Activated naive CD4-positive, alpha-beta T cell (primary cell): ENCODE measurements around the gene AMOT.

Experiments used
- DNase-seq, 4 experiments: peaks; one replicate each; lab custom pipeline; 2025; lab: John Stamatoyannopoulos, UW

The AMOT gene

DNA sequence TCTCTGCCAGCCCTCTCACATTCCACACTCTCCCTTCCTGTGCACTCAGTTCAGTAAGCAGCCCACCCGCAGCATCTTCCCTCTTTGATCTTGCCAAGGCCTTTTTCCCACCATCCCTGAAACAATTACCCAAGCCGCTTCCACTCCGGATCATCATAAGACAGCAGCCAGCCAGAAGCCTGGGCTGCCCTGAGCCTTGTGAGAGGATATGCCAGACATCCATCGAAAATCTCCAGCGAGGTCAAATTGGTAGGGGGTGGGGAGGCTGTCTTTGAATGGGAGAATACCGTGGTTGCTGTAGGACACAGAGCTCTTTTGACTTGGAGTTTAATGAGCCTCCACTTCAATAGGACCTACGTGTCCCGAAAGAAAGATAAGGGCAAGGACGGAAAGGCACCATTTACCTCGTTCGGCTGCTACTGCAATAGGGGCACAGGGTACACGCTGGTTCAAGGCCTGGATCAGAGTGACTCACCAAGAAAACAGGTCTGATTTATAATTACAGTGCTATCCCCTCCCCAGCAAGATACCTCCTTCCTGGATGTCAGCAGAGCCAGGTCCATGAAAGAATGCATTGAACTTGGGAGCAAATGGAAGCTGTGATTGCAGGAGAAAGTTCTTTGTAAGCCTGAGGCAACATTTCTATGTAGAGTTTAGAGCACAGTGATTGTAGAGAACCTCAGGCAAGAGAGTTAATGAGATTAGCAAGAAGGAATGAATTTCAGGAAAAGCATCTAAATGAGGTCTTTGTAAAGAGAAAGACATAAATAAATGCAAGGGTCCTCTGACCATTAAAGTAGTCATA is 39.5 kb downstream of the AMOT start:
- DNase-seq = no peak

DNA sequence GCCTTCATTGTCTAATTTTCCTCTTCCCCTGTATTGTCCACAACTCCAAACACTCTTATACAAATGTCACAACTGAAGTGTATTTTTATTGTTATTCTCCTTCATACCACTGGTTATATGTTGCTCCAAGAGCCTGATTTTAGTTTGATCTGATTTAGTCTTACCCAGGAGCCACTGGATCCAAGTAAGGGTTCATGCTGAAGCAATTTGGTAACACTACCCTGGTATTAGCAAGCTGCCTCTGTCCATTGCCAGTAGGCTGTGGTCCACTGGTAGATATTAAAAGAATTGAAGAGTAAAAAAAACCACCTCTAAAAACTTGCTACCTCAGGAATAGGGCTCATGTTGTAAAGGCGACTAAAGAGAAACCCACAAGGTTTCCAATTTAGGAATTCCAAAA is 41.2 kb downstream of the AMOT start:
- DNase-seq = no peak

- no peak for DNase-seq
Measured at GRCh38 chrX:112798736-112799135, 41.9 kb downstream of the AMOT start.

DNA sequence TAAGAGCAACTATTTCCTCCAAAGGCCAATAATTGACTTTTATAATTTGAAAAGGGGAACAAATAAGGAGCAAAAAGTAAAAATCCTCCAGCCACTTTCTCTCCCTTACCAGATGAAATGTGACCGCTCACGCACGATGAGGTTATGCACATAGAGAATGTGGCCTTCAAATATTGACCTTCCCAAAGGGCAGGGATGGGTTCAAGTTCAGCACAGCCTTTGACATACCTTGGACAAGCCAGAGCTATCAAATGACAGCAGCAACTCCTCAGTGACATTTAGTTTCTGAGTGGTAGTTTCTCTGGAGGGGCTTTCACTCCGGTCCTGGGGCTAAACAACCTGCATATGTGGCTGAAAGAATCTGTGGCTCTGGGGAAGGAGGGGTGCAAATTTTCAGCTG is 50.7 kb downstream of the AMOT start:
- DNase-seq = no peak

- DNase-seq = no peak
Measured at GRCh38 chrX:112786076-112786475, 54.6 kb downstream of the AMOT start.

GRCh38 chrX:112785344-112785743 is 55.3 kb downstream of the AMOT start:
- DNase-seq = no peak

DNA sequence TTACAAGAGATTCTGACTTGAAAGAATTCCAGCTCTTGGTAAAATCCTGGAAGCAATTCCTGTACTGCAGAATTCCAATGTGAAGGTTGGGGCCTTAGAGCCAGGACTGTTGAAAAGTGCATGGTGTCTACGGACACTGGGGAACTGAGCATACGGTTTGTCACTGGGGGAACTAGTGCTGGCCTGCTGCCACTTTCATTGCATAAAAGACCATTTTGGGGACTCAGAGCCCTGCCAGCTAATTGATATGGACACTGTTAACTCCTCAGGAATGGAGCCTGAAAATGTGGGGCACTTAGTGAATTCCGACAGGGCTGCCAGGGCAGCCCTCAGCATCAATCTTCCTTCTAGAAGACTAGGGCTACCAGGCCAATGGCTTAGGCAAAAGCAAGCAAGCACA is 55.9 kb downstream of the AMOT start:
- DNase-seq = no peak

DNA sequence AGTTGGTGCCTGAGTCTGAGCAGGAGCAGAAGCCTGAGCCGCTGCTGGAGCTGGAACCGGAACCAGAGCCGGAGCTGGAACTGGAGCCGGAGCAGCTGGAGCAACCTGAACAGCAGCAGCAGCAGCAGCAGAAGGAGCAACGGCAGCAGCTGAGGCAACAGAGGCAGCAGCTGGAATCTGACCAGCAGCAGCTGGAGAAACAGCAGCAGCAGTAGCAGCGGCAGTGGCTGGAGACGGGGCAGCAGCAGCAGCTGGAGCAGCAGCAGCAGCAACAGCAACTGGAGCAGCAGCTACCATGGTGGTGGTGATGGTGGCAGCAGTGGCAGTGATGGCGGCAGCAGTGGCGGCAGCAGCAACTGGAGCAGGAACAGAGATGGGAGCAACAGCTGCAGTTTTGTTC is 61.5 kb downstream of the AMOT start:
- DNase-seq = no peak

GRCh38 chrX:112774651-112775293 is 65.9 kb downstream of the AMOT start:
- DNase-seq = no peak

- no peak for DNase-seq
Measured at GRCh38 chrX:112774142-112774541, 66.5 kb downstream of the AMOT start.

- DNase-seq = no peak
Measured at GRCh38 chrX:112769034-112769433, 71.6 kb downstream of the AMOT start.

- no peak for DNase-seq
Measured at GRCh38 chrX:112768563-112768962, 72.1 kb downstream of the AMOT start.

- no peak for DNase-seq
Measured at GRCh38 chrX:112766774-112767173, 73.9 kb downstream of the AMOT start.

GRCh38 chrX:112761242-112762207 is 79.1 kb downstream of the AMOT start:
- DNase-seq = no peak

DNA sequence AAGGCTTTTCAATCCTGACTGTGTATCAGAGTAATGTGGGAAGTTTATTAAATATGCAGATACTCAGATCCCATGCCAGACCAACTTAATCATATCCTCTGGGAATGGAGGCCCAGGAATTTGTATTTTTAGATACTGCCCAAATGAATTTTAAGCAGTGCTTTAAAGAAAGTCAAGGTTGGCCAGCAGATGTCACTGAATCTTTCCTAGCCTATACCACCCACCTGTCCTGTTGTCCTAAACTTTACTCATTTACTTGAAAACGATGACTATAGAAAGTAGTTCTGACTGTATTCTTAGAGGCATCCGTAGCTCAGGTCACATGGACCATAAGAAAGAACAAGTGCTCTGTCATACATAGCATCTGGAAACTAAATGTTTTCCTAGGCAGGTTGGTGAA is 79.9 kb downstream of the AMOT start:
- no peak for DNase-seq

GRCh38 chrX:112759966-112760365 is 80.7 kb downstream of the AMOT start:
- DNase-seq = no peak

GRCh38 chrX:112759512-112759911 is 81.1 kb downstream of the AMOT start:
- DNase-seq = no peak

DNA sequence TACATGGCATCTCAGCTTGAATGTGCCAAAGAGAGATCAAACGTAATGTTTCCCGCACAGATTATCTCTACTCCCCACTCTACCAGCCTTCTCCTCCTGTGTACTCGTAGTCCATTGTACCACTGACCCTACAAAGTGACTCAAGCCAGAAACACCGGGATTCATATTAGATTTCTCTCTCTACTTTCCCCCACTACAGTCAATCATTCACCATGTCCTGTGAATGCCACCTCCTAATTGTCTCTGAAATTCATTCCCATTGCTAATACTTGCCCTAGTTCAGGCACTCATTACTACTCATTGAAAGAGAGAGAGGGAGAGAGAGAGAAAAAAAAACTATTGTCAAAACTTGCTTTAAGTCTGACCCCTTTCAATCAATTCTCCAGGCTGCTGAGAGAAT is 82.7 kb downstream of the AMOT start:
- DNase-seq = no peak

DNA sequence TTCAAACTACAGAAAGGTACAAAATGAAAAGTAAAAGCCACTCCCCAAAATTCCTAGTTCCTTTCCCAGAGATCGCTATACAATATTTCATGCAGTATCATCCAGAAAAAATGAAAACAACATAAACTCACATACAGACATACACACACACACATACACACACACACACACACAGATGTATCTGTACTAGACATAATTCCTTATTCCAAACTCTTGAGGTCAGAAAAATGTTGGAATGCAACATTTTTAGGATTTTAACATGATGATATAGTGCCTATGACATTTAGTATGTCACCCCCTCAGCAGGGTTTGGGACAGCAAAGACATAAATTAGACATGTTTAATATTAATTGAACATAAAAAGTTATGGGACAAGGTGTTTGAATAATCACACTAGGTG is 87.5 kb downstream of the AMOT start:
- no peak for DNase-seq

- DNase-seq = no peak
Measured at GRCh38 chrX:112751076-112751475, 89.6 kb downstream of the AMOT start.

DNA sequence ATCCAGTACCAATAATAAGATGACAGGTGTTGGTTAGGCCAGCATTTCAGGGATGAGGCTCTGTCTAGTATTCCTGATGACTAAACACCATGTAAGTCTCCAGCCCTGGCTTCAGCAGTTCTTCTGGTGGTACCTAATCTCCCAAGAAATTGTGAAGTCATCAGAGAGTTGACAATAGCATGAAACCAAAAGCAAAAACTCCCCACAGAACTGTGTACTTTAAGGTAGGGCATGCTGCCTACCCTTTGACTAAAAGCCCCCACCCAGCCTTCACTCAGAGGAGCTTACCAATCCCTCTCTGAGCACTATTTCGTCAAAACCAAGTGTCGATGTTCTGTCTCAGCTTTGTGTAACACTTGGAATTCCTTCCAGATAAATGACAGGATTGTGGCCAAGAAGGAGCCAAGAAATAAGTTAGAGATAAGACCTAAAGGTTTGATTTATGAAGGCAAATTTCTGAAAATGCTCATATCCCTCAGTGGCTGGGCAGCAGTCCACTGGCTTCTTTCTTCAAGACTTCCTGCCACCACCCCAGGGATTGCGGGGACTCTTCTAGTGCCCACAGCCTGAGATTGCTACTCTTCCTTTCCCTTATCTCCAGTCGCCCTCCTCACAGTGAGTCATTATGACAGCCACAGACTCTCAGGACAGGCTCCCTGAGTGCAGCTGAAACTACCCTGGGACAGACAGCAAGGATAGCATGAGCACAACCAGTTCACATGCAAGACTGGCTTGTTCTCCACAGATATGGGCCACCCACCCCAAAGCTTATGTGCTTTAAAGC is 93.6 kb downstream of the AMOT start:
- DNase-seq = no peak
